GM13977 (cell line): ENCODE results near the gene DHRSX.
"Not testable (repeated sequence)": the region's sequence is repeated elsewhere in the genome, so short reads cannot be mapped to it uniquely, and the experiment has no call there.

Experiments used
- DNase-seq: peaks from one replicate; pipeline ENCODE4 v3.0.0; 2012; ENCODE audit warnings: low spot score
- CTCF ChIP-seq: IDR thresholded peaks from 2 replicates; pipeline ENCODE4 v1.5.1; 2012; ENCODE audit warnings: mild to moderate bottlenecking, control low read depth; ENCODE audit not compliant: insufficient read depth; ENCODE audit errors: extremely low read depth, missing control alignments
- in situ Hi-C: fragments of 300-500 bp; cut with MboI; formaldehyde crosslinking; loops from one replicate; pipeline ENCODE4 v1.12.0; 2022; ENCODE audit warnings: low sequenced_read_pairs, low pct_unique_long_range_greater_than_20kb, mixed read lengths, inconsistent platforms; ENCODE audit not compliant: unreplicated experiment

The DHRSX gene

GRCh38 chrX:2536141-2536540 is 35.4 kb upstream of the DHRSX start:
- no peak for TF ChIP-seq CTCF
- in situ Hi-C loops, result no loop called here
- DNase-seq, result no peak

GRCh38 chrX:2534261-2535021 is 33.7 kb upstream of the DHRSX start:
- DNase-seq, in situ Hi-C loops: not testable (repeated sequence)

GRCh38 chrX:2533424-2533823 is 32.6 kb upstream of the DHRSX start:
- no peak for DNase-seq
- in situ Hi-C loops, result no loop called here
- TF ChIP-seq CTCF, result no peak

GRCh38 chrX:2526390-2526789 is 25.6 kb upstream of the DHRSX start:
- DNase-seq, result no peak
- no peak for TF ChIP-seq CTCF
- in situ Hi-C loops, result no loop called here

- no peak for DNase-seq
- in situ Hi-C loops, result no loop called here
- TF ChIP-seq CTCF, result no peak
These were observed 23.1 kb upstream of the DHRSX start for GRCh38 chrX:2523911-2524310.

GRCh38 chrX:2521927-2522386 is 21.2 kb upstream of the DHRSX start:
- DNase-seq, result peak; percentile 66
- in situ Hi-C loops, result no loop called here
- TF ChIP-seq CTCF, result no peak

- in situ Hi-C loops, result no loop called here
- TF ChIP-seq CTCF, result no peak
- DNase-seq, result peak; percentile 68
These were observed 20.5 kb upstream of the DHRSX start for GRCh38 chrX:2521092-2521926.
